Fibroblast of skin of scalp (primary cell): ENCODE results near the gene CIBAR2.

ENCODE experiments used
- DNase-seq: peaks from one replicate; pipeline ENCODE4 v3.0.0-alpha.2; 2013

Gene CIBAR2

DNA sequence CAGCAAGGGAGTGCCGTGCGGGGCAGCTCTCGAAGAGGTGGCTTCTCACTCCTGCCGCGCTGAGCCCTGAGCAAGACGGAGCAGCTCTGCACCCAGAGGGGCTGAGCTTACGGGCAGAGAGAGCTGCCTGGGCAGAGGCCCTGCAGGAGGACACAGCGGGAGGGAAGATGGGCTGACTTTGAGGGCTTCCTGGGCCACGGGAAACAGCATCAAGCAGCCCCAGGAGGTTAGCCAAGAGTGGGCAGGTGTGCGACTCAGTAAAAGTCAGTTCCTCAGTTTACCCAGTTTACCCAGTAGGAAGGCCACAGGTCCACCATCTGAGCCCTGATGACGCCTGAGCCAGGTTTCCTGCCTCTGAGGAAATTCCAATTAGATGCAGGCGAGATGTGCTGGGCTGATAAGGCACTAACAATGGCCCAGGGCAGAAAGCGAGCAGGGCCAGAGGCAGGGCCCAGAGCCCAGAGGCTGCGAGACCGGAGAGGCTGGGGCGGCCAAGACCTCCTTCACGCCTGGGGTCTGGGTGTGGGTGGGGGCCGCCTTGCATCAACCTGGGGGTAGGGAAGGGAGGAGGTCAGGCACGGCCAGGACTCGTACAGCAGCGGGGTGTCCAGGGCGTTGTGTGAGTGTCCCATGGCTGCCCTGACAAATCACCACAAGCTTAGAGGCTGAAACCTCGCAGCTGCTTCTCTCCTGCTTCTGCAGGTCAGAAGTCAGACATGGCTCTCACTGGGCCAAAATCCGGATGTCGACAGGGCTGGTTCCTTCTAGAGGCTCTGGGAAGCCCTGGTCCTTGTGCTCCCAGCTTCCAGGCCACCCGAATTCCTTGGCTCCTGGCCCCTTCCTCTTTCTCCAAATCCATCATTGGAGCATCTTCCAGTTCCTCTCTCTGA is 32.0 kb upstream of the CIBAR2 start:
- DNase-seq = no peak

DNA sequence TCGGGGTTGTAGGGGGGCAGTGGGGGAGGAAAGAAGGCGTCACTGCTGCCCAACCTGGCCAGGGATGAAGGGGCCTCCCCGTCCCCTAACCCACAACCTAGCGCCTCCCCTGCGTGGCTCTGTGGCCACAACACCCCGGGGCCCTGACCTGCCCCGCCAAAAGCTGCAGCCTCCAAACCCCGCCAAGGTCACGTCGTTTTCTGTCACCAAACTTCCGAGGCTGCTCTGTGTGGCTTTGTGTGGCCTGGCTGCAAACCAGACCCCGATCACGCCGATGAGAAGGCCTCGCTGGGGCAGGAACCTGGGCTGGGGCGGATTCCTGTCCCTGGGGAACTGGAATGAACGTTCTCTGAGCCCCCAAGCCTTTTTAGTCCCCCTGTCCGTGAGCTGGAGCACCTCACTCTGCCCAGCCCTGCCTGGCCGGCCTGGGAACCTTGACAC is 30.5 kb upstream of the CIBAR2 start:
- DNase-seq = no peak

DNA sequence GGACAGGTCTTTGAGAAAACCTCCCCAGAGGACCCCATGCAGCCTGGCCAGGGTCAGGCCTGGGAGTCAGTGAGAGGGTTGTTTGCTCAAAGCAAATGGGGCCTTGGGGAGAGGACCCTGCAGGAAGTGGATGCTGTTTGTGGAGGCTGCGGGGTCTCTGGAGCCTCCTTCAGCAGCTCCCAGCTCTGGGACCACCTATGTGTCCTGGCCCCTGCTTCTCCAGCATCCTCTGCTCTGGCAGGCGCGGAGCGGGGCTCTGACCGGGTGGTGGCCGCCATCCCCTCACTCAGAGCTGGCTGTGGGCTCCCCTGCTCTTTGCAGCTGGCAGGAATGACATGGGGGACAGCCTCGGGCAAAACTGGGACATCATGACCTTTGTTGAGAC is 29.8 kb upstream of the CIBAR2 start:
- DNase-seq = no peak

- no peak for DNase-seq
These were observed 29.3 kb upstream of the CIBAR2 start for GRCh38 chr16:85141491-85142128.

GRCh38 chr16:85140455-85141012 is 28.3 kb upstream of the CIBAR2 start:
- DNase-seq = no peak

DNA sequence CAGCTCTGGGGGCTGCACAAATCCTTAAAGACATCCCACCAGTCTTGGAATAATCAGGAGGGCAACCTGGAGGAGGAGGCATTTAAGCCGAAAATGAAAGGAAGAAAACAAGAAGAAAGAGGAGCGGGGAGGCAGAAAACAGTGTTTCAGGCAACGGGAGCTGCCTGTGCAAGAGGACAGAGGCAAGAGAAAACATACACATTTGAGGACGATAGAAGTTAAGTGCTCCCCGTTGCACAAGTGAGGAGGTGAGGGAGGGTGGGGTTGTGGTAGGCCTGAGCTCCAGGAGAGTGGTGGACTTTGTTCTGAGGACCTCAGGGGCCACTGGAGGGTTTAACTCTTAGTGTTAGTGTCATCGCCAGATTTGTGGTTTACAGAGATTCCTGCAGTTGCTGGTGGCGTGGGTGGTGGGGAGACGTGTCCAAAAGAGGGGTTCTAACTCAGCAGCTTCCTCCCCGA is 27.6 kb upstream of the CIBAR2 start:
- DNase-seq = no peak

DNA sequence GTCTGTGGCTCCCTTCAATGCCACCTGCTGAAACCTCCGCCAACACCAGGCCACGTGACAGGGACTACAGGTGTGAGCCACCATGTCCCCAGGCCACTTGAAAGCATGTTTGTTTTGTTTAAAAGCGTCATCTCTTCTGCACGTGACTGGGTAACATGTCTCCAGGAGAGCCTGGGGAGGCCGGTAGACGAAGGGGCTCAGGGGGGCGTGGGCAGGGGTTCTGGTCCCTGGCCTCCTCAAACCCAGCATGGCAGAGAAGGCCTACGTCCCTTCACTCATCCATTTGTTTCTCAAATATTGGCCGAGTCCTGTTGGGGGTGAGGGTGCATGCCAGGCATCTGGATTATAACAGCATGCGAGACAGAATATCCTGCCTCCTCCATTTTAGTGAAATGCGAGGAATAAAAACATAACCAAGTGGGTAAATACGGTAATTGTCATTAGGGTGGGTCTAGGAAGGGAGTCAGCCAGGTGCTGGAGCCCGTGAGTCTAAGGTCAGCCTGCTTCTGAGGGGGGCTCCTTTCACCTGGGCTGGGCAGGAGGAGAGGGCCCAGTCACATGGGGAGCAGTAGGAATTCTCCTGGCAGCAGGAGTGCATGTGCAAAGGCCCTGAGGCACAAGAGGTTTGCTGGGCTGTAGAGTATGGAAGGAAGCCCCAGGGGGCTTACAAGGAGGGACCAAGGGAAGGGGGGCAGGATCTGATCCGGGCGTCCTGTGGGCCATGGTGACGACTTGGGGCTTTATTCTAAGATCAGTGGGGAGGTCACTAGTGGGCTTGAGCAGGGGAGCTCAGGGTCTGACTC is 26.8 kb upstream of the CIBAR2 start:
- no peak for DNase-seq

DNA sequence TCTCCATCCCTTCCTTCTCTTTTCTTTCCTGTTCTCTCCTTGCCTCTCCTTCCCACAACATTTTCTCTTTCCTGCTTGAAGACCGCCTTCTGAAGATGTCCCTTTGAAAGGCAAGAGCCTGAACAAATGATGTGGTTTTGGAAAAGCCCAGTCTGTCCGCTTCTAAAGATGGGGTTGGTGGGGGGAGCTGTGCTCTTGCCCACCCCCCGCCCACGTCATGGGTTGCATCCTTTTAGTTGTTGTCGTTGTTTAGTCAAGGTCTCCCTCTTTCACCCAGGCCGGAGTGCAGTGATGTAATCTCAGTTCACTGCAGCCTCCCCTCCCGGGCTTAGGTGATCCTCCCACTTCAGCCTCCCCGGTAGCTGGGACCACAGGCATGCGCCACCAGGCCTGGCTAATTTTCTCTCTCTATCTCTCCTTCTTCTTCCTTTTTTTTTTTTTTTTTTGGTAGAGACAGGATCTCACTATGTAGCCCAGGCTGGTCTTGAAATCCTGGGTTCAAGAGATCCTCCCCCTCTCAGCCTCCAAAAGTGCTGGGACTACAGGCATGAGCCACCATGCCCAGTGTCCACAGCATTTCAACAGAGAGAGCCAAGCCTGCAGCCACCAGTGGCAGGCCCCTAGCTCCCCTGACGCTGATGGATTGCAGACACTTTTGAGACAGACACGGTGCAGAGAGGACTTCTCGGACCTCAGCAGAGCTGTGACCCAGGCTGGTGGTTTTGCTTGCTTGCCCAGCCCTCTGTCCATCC is 26.0 kb upstream of the CIBAR2 start:
- DNase-seq = no peak

- DNase-seq = peak; percentile 72
These were observed 25.2 kb upstream of the CIBAR2 start for GRCh38 chr16:85137323-85138072.

DNA sequence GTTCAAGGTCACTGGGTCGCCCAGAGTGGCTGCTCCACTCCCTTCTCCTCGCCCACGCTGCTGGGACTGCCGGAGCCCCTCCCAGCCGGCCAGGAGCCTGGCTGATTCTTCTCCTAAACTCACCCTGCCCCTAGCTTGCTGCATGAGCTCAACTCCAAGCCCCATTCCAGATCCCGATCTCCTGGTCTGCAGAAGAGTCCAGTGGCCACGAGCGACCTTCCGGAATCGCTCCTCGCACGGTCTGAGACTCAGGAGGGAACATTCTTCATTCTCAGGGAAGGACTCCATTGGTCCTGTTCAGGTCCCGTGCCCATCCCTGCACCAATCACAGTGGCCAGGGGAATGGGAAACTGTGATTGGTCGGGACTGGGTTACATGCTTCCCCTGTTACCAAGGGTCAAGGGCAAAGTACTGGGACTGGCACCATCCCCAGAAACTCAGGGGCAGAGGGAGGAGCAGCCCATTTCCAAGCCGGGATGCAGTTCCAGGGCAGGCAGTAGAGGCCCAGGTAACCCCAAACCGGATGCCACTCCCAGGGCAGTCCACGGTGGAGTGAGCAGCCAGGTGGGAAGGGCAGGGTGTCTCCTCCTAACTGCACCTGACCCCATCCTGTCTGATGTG is 24.5 kb upstream of the CIBAR2 start:
- no peak for DNase-seq

DNA sequence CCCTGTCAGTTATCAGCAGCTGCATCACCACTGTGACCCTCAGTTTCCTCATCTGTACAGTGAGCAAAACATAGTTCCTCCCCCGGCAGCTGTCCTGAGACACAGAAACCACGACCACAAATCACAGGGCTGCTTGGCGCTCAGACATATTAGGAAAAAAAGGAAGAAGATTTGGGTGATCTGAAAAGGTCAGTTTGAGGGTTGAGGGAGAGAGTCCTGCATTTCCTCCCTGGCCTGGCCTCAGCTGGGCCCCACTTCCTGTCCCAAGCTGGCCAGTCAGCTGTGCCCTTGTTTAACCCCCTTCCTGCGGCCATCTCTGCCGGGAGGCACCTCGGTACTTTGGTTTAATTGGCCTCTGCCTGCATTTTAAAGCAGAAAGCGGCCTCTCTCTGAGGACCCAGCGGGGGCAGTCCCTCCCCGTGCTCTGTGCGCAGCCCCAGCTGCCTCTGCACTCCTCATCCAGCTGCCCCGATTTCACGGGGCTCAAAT is 24.0 kb upstream of the CIBAR2 start:
- no peak for DNase-seq

GRCh38 chr16:85134789-85135142 is 22.5 kb upstream of the CIBAR2 start:
- no peak for DNase-seq

- DNase-seq = no peak
These were observed 22.0 kb upstream of the CIBAR2 start for GRCh38 chr16:85134076-85134788.

- no peak for DNase-seq
These were observed 21.0 kb upstream of the CIBAR2 start for GRCh38 chr16:85133290-85133599.

- DNase-seq = no peak
These were observed 20.4 kb upstream of the CIBAR2 start for GRCh38 chr16:85132456-85133289.

- DNase-seq = no peak
These were observed 18.4 kb upstream of the CIBAR2 start for GRCh38 chr16:85130705-85131028.

DNA sequence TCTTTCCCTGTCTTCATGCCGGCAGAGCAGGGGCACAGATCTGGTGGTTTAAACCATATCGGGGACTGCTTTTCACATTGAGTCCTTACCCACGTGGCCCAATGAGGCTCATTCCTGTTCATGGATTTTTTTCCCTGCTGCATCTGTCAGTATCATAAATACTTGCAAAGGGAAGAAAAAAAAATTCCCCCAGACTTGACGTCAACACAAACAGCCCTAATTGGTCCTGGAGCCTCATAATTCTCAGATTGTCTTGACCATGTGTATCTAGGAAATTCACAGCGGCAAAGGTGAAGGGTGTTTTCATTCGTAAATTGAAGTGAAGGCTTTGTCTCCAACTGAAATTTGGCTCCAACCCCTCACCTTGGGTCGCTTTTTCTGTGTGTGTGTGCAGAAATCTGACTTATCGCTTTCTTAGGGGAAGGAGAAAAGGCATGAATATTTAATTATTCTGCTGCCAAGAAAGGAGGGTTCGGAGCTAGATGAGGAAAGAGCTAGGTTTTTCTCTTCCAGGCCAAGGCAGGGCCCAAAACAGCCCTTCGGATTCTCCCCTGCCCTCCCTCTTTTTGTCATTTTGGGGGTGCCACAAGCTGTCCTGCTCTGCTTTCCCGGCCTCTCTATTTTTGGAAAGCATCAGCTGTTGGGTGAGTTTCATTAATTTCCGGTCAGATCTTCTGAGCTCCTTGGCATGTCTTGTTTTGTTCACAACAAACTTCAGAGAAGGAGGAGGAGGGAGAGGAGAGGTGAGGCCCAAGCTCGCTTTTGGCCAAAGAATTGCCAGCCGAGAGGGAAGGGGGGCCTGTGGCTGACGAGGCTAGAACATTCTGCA is 17.8 kb upstream of the CIBAR2 start:
- DNase-seq = no peak

DNA sequence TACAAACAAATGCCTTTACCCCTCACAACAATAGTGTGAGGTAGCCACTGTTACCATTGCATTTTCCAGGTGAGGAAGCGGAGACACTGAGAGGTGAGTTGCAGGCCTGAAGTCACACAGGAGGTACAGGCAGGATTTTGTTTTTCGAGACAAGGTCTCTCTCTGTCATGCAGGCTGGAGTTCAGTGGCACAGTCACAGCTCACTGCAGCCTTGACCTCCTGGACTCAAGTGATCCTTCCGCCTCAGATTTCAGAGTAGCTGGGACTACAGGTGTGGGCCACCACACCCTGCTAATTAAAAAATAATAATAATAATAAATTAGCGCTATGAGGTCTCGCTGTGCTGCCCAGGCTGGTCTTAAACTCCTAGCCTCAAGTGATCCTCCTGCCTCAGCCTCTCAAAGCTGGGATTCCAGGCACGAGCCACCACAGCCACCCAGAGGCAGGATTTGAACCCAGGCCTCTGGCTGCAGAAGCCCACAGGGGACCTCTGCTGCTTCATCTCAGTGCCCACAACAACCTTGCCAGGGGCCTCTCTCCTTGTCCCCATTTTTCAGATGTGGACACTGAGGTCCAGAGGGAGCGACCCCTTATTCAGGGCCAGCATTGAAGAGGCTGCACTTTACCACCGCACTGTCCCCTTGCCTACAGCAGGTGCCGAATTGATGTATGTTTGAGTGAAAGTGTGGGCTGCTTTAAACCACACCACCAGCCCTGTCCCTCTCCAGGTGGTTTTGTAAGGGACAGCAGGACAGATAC is 16.0 kb upstream of the CIBAR2 start:
- no peak for DNase-seq
